K562 (cell line): ENCODE results near the gene HERC5.

ENCODE experiments used
- CBX2 ChIP-seq: fragments of 200-600 bp; sonication (generic); IDR thresholded peaks from one replicate; pipeline ENCODE4 v1.6.1; 2012; ENCODE audit warnings: mild to moderate bottlenecking, low read length, inconsistent platforms; ENCODE audit not compliant: insufficient read depth, poor library complexity, severe bottlenecking
- CTCF ChIP-seq, 3 experiments: IDR thresholded peaks in 2 of 3; conservative IDR thresholded peaks in 1 of 3; 2 replicates each; pipeline ENCODE4 v1.5.1; 2011 to 2012; ENCODE audit warnings: low read length in 3 of 3, mild to moderate bottlenecking in 3 of 3, control low read depth in 2 of 3, improper control_type of control experiment in 1 of 3, inconsistent platforms in 1 of 3, low read depth in 1 of 3, mixed read lengths in 1 of 3, moderate library complexity in 1 of 3; ENCODE audit not compliant: insufficient read depth in 2 of 3
- EHMT2 ChIP-seq: fragments of 450-650 bp; IDR thresholded peaks from 2 replicates; pipeline ENCODE4 v1.6.1; 2018; ENCODE audit warnings: antibody characterized with exemption
- EZH2 ChIP-seq: IDR thresholded peaks from 2 replicates; pipeline ENCODE4 v1.6.1; 2012; ENCODE audit warnings: low read depth, mild to moderate bottlenecking, inconsistent platforms, low read length, borderline replicate concordance
- HNRNPUL1 ChIP-seq: fragments of 200-400 bp; formaldehyde crosslinking; IDR thresholded peaks from 2 replicates; pipeline ENCODE4 v1.6.1; 2017; ENCODE audit warnings: low read length
- KDM1A ChIP-seq, 2 experiments: fragments of 450-650 bp; IDR thresholded peaks; 2 replicates each; pipeline ENCODE4 v1.6.1; 2016; ENCODE audit warnings: mild to moderate bottlenecking in 2 of 2
- NCOR1 ChIP-seq: fragments of 450-650 bp; IDR thresholded peaks from 2 replicates; pipeline ENCODE4 v1.6.1; 2016; ENCODE audit warnings: mild to moderate bottlenecking, moderate library complexity
- TRIM24 ChIP-seq, 2 experiments: fragments of 450-650 bp; IDR thresholded peaks; 2 replicates each; pipeline ENCODE4 v1.6.1; 2016
- ZNF143 ChIP-seq: sonication (generic); formaldehyde crosslinking; IDR thresholded peaks from 2 replicates; pipeline ENCODE4 v1.9.0; 2022; ENCODE audit warnings: mild to moderate bottlenecking, missing genetic modification reagents

- TF ChIP-seq TRIM24 (IDR thresholded peaks at IDR 0.05), result no peak
- TF ChIP-seq CBX2, result no peak
- TF ChIP-seq HNRNPUL1, result no peak
- no peak for TF ChIP-seq CTCF (IDR thresholded peaks at IDR 0.05 in 2 of 3, conservative IDR thresholded peaks at IDR 0.05 in 1 of 3; ENCODE audit: insufficient read depth in 2 of 3, low read depth in 1 of 3, low read length in 3 of 3)
- TF ChIP-seq ZNF143 (CRISPR knock-in tag), result no peak
- TF ChIP-seq KDM1A (IDR thresholded peaks at IDR 0.05), result no peak
- no peak for TF ChIP-seq NCOR1
- no peak for TF ChIP-seq EHMT2
- no peak for TF ChIP-seq EZH2
These were observed 60.9 kb downstream of the HERC5 start for GRCh38 chr4:88517825-88518224.
